GM23338 (cell line): ENCODE data around the gene GOLGA6A. TPM values are rescaled to one million over a fixed set of nuclear protein-coding genes. Genes with fewer than 3 reads are reported as not detected.

ENCODE experiments used
- ATAC-seq: fragments of 200-7000 bp; cut with Tn5 transposase; 3 replicates; pipeline ENCODE4 v1.9.1; 2020
- DNase-seq: peaks from one replicate; pipeline ENCODE4 v3.0.0-alpha.2; 2015; ENCODE audit warnings: low spot score
- H2AFZ ChIP-seq: fragments of 200-600 bp; sonication (generic); 2 replicates; pipeline ENCODE4 v1.8.0; 2016; ENCODE audit warnings: antibody characterized with exemption, mild to moderate bottlenecking, moderate library complexity
- H3F3A ChIP-seq: fragments of 200-600 bp; sonication (generic); replicated peaks from 2 replicates; pipeline ENCODE4 v1.8.0; 2017; ENCODE audit warnings: antibody characterized with exemption, mixed run types, low read depth
- H3K27ac ChIP-seq: fragments of 200-600 bp; sonication (generic); 2 replicates; pipeline ENCODE4 v1.6.1; 2016; ENCODE audit warnings: low read depth
- H3K27me3 ChIP-seq: fragments of 200-600 bp; sonication (generic); 2 replicates; pipeline ENCODE4 v1.8.0; 2016; ENCODE audit warnings: mild to moderate bottlenecking, mixed run types, moderate library complexity; ENCODE audit not compliant: insufficient read depth
- H3K36me3 ChIP-seq: fragments of 200-600 bp; sonication (generic); 2 replicates; pipeline ENCODE4 v1.8.0; 2016; ENCODE audit warnings: mild to moderate bottlenecking; ENCODE audit not compliant: insufficient read depth
- H3K4me1 ChIP-seq: fragments of 200-600 bp; sonication (generic); 2 replicates; pipeline ENCODE4 v1.8.0; 2016; ENCODE audit warnings: mild to moderate bottlenecking, moderate library complexity; ENCODE audit not compliant: insufficient read depth
- H3K4me2 ChIP-seq: fragments of 200-600 bp; sonication (generic); 2 replicates; pipeline ENCODE4 v1.7.1; 2017; ENCODE audit warnings: mixed run types
- H3K4me3 ChIP-seq: fragments of 200-600 bp; sonication (generic); 2 replicates; pipeline ENCODE4 v1.6.1; 2016; ENCODE audit warnings: mixed run types
- H3K79me2 ChIP-seq: fragments of 200-600 bp; sonication (generic); replicated peaks from 2 replicates; pipeline ENCODE4 v1.8.0; 2017; ENCODE audit warnings: mild to moderate bottlenecking; ENCODE audit not compliant: insufficient read depth
- H3K9me2 ChIP-seq: fragments of 200-600 bp; sonication (generic); 2 replicates; pipeline ENCODE4 v1.8.0; 2017; ENCODE audit not compliant: insufficient read depth
- H4K20me1 ChIP-seq: fragments of 200-600 bp; sonication (generic); replicated peaks from 2 replicates; pipeline ENCODE4 v1.8.0; 2017; ENCODE audit warnings: mild to moderate bottlenecking; ENCODE audit not compliant: insufficient read depth
- H3K27ac Mint-ChIP-seq: 2 replicates; pipeline ENCODE4 v1.8.0; 2020; ENCODE audit warnings: inconsistent platforms, mild to moderate bottlenecking, moderate library complexity, mixed read lengths
- H3K27me3 Mint-ChIP-seq: 3 replicates; pipeline ENCODE4 v1.8.0; 2022; ENCODE audit warnings: low read depth, mild to moderate bottlenecking, moderate library complexity, mixed read lengths, inconsistent platforms; ENCODE audit not compliant: insufficient read depth, poor library complexity
- H3K36me3 Mint-ChIP-seq: 3 replicates; pipeline ENCODE4 v1.8.0; 2021; ENCODE audit warnings: low read depth, mild to moderate bottlenecking, inconsistent platforms, moderate library complexity, mixed read lengths
- H3K4me1 Mint-ChIP-seq: 3 replicates; pipeline ENCODE4 v1.8.0; 2020; ENCODE audit warnings: mild to moderate bottlenecking, inconsistent platforms, mixed read lengths
- H3K4me3 Mint-ChIP-seq: 3 replicates; pipeline ENCODE4 v1.8.0; 2021; ENCODE audit warnings: moderate library complexity, mild to moderate bottlenecking, inconsistent platforms, mixed read lengths
- H3K9me3 Mint-ChIP-seq: 3 replicates; pipeline ENCODE4 v1.8.0; 2020; ENCODE audit warnings: moderate library complexity, mild to moderate bottlenecking, inconsistent platforms, mixed read lengths
- CREB1 ChIP-seq: fragments of 250-450 bp; sonication (Bioruptor Pico); IDR thresholded peaks from 2 replicates; pipeline ENCODE4 v1.5.0; 2020; ENCODE audit warnings: low read depth, mild to moderate bottlenecking, moderate library complexity
- EZH2phosphoT487 ChIP-seq: fragments of 200-600 bp; sonication (generic); IDR thresholded peaks from one replicate; pipeline ENCODE4 v1.8.1; 2018; ENCODE audit warnings: antibody characterized with exemption; ENCODE audit not compliant: unreplicated experiment
- JUNB ChIP-seq: IDR thresholded peaks from one replicate; pipeline ENCODE4 v1.6.1; 2016; ENCODE audit warnings: antibody characterized with exemption; ENCODE audit not compliant: unreplicated experiment
- NANOG ChIP-seq: IDR thresholded peaks from 2 replicates; pipeline ENCODE4 v1.6.1; 2016; ENCODE audit warnings: antibody characterized with exemption, borderline replicate concordance
- POLR2AphosphoS5 ChIP-seq: IDR thresholded peaks from 2 replicates; pipeline ENCODE4 v1.6.1; 2016; ENCODE audit warnings: antibody characterized with exemption, low read depth
- STAT1 ChIP-seq: IDR thresholded peaks from one replicate; pipeline ENCODE4 v1.6.1; 2016; ENCODE audit warnings: antibody characterized with exemption; ENCODE audit not compliant: unreplicated experiment
- ZNF114 ChIP-seq: fragments of 250-450 bp; sonication (Bioruptor Pico); IDR thresholded peaks from 2 replicates; pipeline ENCODE4 v1.5.0; 2020; ENCODE audit warnings: mild to moderate bottlenecking, moderate library complexity
- ZNF331 ChIP-seq: fragments of 250-450 bp; sonication (Bioruptor Pico); IDR thresholded peaks from 2 replicates; pipeline ENCODE4 v1.5.0; 2020; ENCODE audit warnings: low read depth, mild to moderate bottlenecking, moderate library complexity
- polyA plus RNA-seq: library from polyadenylated mRNA; unstranded; fragments of >200 nt; fragmentation: Nextera tagmentation; extraction: Ambion mirVana; gene quantifications from 2 replicates; pipeline ENCODE4 v1.2.1, GENCODE V29; 2016
- total RNA-seq: library from RNA; depleted of rRNA; stranded (reverse); fragments of >200 nt; shearing (Covaris generic); gene quantifications from 2 replicates; pipeline ENCODE4 v1.2.3, GENCODE V29; 2014
- TF ChIP-seq, protein P1 (sequence below): IDR thresholded peaks from one replicate; pipeline ENCODE4 v1.6.1; 2018; ENCODE audit warnings: antibody characterized with exemption; ENCODE audit not compliant: unreplicated experiment
- TF ChIP-seq, protein P2 (sequence below): IDR thresholded peaks from 2 replicates; pipeline ENCODE4 v1.6.1; 2016; ENCODE audit warnings: antibody characterized with exemption
- TF ChIP-seq, protein P3 (sequence below): fragments of 250-450 bp; sonication (Bioruptor Pico); IDR thresholded peaks from 2 replicates; pipeline ENCODE4 v1.5.0; 2020; ENCODE audit warnings: mild to moderate bottlenecking, moderate library complexity

GOLGA6A gene
- total and polyA plus RNA-seq, 2 experiments from 2014 or later: 0.18 to 2.1 TPM

DNA sequence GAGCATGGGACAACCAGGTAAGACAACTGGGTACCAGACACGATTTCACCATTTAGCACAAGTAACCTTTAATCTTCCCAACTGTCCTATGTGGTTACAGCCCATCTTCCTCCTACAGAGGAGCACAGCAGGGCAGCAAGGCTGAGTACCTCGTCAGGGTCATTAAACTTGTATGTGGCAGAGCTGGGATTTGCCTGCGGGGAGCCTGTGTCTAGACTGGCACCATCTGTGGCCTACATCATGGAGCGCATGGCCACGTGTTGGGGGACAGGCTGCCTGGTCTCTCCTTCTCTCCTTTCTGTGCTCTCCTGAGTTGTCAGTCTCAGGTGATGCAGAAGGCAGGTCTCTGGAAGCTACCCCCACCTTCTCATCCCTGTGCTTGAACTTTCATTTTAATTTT, 32.2 kb downstream of the GOLGA6A start:
- no peak overlapping the region for H3K27ac ChIP-seq

More for the DNA sequence above, 32.2 kb downstream of the GOLGA6A start:
- ATAC-seq: no peak
- H3K4me2 ChIP-seq: no peak overlapping the region
- Mint-ChIP-seq H3K36me3 (no peaks in the 10 kb centered on the region), H3K9me3 (no peaks in the 10 kb centered on the region), H3K27me3 (peaks cover 20% of the 10 kb centered on the region), H3K4me3 (no peak overlapping the region), H3K4me1 (peaks cover 18% of the 10 kb centered on the region), H3K27ac (no peak overlapping the region)
- peaks cover 9% of the 10 kb centered on the region; the same call in 1 of the 2 replicates for H3K27me3 ChIP-seq
- DNase-seq: no peak
- no peak overlapping the region for H2AFZ ChIP-seq
- no peaks in the 10 kb centered on the region for H3K9me2 ChIP-seq
- no peaks in the 10 kb centered on the region for H4K20me1 ChIP-seq
- H3F3A ChIP-seq: no peaks in the 10 kb centered on the region
- no peaks in the 10 kb centered on the region for H3K36me3 ChIP-seq
- no peaks in the 10 kb centered on the region for H3K79me2 ChIP-seq
- H3K4me1 ChIP-seq: peaks cover 13% of the 10 kb centered on the region
- TF ChIP-seq CREB1 (CRISPR knock-in tag) (no peak), STAT1 (no peak), ZNF331 (no peak), EZH2phosphoT487 (no peak), POLR2AphosphoS5 (no peak), ZNF114 (CRISPR knock-in tag) (no peak), NANOG (no peak), JUNB (no peak)
- TF ChIP-seq, protein P1, sequence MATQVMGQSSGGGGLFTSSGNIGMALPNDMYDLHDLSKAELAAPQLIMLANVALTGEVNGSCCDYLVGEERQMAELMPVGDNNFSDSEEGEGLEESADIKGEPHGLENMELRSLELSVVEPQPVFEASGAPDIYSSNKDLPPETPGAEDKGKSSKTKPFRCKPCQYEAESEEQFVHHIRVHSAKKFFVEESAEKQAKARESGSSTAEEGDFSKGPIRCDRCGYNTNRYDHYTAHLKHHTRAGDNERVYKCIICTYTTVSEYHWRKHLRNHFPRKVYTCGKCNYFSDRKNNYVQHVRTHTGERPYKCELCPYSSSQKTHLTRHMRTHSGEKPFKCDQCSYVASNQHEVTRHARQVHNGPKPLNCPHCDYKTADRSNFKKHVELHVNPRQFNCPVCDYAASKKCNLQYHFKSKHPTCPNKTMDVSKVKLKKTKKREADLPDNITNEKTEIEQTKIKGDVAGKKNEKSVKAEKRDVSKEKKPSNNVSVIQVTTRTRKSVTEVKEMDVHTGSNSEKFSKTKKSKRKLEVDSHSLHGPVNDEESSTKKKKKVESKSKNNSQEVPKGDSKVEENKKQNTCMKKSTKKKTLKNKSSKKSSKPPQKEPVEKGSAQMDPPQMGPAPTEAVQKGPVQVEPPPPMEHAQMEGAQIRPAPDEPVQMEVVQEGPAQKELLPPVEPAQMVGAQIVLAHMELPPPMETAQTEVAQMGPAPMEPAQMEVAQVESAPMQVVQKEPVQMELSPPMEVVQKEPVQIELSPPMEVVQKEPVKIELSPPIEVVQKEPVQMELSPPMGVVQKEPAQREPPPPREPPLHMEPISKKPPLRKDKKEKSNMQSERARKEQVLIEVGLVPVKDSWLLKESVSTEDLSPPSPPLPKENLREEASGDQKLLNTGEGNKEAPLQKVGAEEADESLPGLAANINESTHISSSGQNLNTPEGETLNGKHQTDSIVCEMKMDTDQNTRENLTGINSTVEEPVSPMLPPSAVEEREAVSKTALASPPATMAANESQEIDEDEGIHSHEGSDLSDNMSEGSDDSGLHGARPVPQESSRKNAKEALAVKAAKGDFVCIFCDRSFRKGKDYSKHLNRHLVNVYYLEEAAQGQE: no peak
- TF ChIP-seq, protein P2, sequence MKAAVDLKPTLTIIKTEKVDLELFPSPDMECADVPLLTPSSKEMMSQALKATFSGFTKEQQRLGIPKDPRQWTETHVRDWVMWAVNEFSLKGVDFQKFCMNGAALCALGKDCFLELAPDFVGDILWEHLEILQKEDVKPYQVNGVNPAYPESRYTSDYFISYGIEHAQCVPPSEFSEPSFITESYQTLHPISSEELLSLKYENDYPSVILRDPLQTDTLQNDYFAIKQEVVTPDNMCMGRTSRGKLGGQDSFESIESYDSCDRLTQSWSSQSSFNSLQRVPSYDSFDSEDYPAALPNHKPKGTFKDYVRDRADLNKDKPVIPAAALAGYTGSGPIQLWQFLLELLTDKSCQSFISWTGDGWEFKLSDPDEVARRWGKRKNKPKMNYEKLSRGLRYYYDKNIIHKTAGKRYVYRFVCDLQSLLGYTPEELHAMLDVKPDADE: no peak
- TF ChIP-seq, protein P3, sequence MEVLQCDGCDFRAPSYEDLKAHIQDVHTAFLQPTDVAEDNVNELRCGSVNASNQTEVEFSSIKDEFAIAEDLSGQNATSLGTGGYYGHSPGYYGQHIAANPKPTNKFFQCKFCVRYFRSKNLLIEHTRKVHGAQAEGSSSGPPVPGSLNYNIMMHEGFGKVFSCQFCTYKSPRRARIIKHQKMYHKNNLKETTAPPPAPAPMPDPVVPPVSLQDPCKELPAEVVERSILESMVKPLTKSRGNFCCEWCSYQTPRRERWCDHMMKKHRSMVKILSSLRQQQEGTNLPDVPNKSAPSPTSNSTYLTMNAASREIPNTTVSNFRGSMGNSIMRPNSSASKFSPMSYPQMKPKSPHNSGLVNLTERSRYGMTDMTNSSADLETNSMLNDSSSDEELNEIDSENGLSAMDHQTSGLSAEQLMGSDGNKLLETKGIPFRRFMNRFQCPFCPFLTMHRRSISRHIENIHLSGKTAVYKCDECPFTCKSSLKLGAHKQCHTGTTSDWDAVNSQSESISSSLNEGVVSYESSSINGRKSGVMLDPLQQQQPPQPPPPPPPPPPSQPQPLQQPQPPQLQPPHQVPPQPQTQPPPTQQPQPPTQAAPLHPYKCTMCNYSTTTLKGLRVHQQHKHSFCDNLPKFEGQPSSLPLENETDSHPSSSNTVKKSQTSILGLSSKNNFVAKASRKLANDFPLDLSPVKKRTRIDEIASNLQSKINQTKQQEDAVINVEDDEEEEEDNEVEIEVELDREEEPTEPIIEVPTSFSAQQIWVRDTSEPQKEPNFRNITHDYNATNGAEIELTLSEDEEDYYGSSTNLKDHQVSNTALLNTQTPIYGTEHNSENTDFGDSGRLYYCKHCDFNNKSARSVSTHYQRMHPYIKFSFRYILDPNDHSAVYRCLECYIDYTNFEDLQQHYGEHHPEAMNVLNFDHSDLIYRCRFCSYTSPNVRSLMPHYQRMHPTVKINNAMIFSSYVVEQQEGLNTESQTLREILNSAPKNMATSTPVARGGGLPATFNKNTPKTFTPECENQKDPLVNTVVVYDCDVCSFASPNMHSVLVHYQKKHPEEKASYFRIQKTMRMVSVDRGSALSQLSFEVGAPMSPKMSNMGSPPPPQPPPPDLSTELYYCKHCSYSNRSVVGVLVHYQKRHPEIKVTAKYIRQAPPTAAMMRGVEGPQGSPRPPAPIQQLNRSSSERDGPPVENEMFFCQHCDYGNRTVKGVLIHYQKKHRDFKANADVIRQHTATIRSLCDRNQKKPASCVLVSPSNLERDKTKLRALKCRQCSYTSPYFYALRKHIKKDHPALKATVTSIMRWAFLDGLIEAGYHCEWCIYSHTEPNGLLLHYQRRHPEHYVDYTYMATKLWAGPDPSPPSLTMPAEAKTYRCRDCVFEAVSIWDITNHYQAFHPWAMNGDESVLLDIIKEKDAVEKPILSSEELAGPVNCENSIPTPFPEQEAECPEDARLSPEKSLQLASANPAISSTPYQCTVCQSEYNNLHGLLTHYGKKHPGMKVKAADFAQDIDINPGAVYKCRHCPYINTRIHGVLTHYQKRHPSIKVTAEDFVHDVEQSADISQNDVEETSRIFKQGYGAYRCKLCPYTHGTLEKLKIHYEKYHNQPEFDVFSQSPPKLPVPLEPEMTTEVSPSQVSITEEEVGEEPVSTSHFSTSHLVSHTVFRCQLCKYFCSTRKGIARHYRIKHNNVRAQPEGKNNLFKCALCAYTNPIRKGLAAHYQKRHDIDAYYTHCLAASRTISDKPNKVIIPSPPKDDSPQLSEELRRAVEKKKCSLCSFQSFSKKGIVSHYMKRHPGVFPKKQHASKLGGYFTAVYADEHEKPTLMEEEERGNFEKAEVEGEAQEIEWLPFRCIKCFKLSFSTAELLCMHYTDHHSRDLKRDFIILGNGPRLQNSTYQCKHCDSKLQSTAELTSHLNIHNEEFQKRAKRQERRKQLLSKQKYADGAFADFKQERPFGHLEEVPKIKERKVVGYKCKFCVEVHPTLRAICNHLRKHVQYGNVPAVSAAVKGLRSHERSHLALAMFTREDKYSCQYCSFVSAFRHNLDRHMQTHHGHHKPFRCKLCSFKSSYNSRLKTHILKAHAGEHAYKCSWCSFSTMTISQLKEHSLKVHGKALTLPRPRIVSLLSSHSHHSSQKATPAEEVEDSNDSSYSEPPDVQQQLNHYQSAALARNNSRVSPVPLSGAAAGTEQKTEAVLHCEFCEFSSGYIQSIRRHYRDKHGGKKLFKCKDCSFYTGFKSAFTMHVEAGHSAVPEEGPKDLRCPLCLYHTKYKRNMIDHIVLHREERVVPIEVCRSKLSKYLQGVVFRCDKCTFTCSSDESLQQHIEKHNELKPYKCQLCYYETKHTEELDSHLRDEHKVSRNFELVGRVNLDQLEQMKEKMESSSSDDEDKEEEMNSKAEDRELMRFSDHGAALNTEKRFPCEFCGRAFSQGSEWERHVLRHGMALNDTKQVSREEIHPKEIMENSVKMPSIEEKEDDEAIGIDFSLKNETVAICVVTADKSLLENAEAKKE (CRISPR knock-in tag): no peak
- H3K4me3 ChIP-seq: no peak overlapping the region
